Gastrocnemius medialis (tissue), 4 donors: ENCODE results near the gene SCIN. TPM values are rescaled to one million over a fixed set of nuclear protein-coding genes. Genes with fewer than 3 reads are reported as not detected.
"Not testable (repeated sequence)": the region's sequence is repeated elsewhere in the genome, so short reads cannot be mapped to it uniquely, and the experiment has no call there.

Experiments used
- ATAC-seq, 2 donors: fragments of 150-250 bp; one replicate each; pipeline ENCODE4 v1.9.1; 2016
- DNase-seq, 2 donors: peaks; one replicate each; pipeline ENCODE4 v3.0.0-alpha.2; 2019
- H3K27ac ChIP-seq, 4 donors: fragments of 200-600 bp; sonication (generic); 1 replicate in 1 of 4; 2 replicates in 3 of 4; pipeline ENCODE4 v1.5.1; 2016 to 2018; ENCODE audit warnings: mild to moderate bottlenecking in 2 of 4, moderate library complexity in 1 of 4
- H3K27me3 ChIP-seq, 3 donors: fragments of 200-600 bp; sonication (generic) in 2 of 3; 1 replicate in 1 of 3; 2 replicates in 2 of 3; pipeline versions ENCODE4 v1.5.1 to v1.6.0; 2016 to 2019; ENCODE audit warnings: mild to moderate bottlenecking in 1 of 3, moderate library complexity in 1 of 3
- H3K36me3 ChIP-seq, 2 donors: fragments of 200-600 bp; sonication (generic) in 1 of 2; one replicate each; pipeline ENCODE4 v1.5.1; 2017 to 2018
- H3K4me1 ChIP-seq, 2 donors: fragments of 200-600 bp; sonication (generic) in 1 of 2; one replicate each; pipeline ENCODE4 v1.5.1; 2016 to 2017; ENCODE audit warnings: mild to moderate bottlenecking in 2 of 2
- H3K4me3 ChIP-seq, 4 donors: fragments of 200-600 bp; sonication (generic) in 3 of 4; 1 replicate in 1 of 4; 2 replicates in 3 of 4; pipeline ENCODE4 v1.5.1; 2016 to 2019; ENCODE audit warnings: mild to moderate bottlenecking in 2 of 4
- H3K9me3 ChIP-seq, 3 donors: fragments of 200-600 bp; sonication (generic) in 2 of 3; 1 replicate in 1 of 3; 2 replicates in 2 of 3; pipeline ENCODE4 v1.5.1; 2016 to 2019
- POLR2A ChIP-seq, 2 donors: fragments of 450-650 bp; IDR thresholded peaks; one replicate each; pipeline ENCODE4 v1.6.1; 2017; ENCODE audit warnings: antibody characterized with exemption in 2 of 2, mild to moderate bottlenecking in 2 of 2, moderate library complexity in 2 of 2
- in situ Hi-C, 4 donors: fragments of 200-750 bp; cut with MboI; loops; one replicate each; pipeline versions ENCODE4 v1.15.0 to v1.8.0; 2017; ENCODE audit warnings: low sequenced_read_pairs in 4 of 4
- intact Hi-C: fragments of 100-400 bp; cut with DNase I; formaldehyde crosslinking; loops from one replicate; pipeline ENCODE4 v1.15.1; 2023; ENCODE audit warnings: low total_unique reads
- total RNA-seq, 4 donors: library from RNA; depleted of rRNA; stranded (reverse); fragments of >200 nt; gene quantifications; one replicate each; pipeline versions ENCODE4 v1.1.0 to v1.2.3, GENCODE V29; 2016
- TF ChIP-seq, protein P1 (sequence below), 5 experiments: fragments of 450-650 bp in 3 of 5; fragments of 200-600 bp in 2 of 5; sonication (generic) in 2 of 5; IDR thresholded peaks in 4 of 5; conservative IDR thresholded peaks in 1 of 5; 1 replicate in 4 of 5; 2 replicates in 1 of 5; pipeline ENCODE4 v1.5.1; 2016 to 2019; ENCODE audit warnings: antibody characterized with exemption in 5 of 5, mild to moderate bottlenecking in 3 of 5, moderate library complexity in 3 of 5

The SCIN gene
- 1 to 10 TPM in 2 of 4 donors, under 1 TPM in 1, not detected in 1; 0.09 to 2.4 (median 1.4) TPM for total RNA-seq

DNA sequence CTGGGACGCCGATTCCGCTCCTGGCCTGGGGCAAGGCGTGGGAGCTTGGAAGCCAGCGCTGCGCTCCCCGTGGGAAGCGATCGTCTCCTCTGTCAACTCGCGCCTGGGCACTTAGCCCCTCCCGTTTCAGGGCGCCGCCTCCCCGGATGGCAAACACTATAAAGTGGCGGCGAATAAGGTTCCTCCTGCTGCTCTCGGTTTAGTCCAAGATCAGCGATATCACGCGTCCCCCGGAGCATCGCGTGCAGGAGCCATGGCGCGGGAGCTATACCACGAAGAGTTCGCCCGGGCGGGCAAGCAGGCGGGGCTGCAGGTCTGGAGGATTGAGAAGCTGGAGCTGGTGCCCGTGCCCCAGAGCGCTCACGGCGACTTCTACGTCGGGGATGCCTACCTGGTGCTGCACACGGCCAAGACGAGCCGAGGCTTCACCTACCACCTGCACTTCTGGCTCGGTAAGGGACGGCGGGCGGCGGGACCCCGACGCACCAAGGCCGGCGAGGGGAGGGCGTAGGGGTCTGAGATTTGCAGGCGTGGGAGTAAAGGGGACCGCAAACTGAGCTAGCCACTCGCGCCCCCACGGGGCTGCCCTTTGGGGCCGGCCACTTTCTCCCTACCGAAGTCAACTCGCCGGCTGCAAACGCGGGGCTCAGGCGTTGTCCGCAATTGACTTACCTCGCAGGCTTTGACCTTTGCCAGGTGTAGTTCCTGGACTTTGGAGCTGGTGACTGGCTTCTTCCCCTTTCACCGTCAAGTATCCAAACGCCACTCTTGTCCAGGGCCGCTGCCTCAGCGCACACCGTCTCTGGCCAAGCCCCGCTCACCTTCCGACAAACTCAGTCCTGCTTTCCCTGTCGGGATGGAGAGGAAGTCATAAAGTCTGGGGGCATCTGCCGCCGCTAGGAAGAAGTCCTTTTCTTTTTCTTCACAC is at the start of gene SCIN:
TSS of gene SCIN (plus strand) at position 187 of the 928 bp plus-strand sequence. CDS start at position 254, 67 bp downstream.
- H3K9me3 ChIP-seq, result no peaks in the 10 kb centered on the region
- H3K27me3 ChIP-seq, result peaks cover 15 to 39% (median 34%) of the 10 kb centered on the region in 3 donors
- in situ Hi-C loops (no loop called here), intact Hi-C loops (no loop called here)
- H3K4me1 ChIP-seq, result peaks cover 0 to 7% of the 10 kb centered on the region in 2 donors
- peak within 1 kb of the TSS; percentile 24 to 40 (median 31) for H3K4me3 ChIP-seq
- ATAC-seq (peak in 1 of 2 donors; percentile 21), DNase-seq (no peak)
- no peaks in the 10 kb centered on the region for H3K36me3 ChIP-seq
- no peak within 1 kb of the TSS for H3K27ac ChIP-seq
- no peak for TF ChIP-seq POLR2A (IDR thresholded peaks at IDR 0.05)
- TF ChIP-seq, protein P1, sequence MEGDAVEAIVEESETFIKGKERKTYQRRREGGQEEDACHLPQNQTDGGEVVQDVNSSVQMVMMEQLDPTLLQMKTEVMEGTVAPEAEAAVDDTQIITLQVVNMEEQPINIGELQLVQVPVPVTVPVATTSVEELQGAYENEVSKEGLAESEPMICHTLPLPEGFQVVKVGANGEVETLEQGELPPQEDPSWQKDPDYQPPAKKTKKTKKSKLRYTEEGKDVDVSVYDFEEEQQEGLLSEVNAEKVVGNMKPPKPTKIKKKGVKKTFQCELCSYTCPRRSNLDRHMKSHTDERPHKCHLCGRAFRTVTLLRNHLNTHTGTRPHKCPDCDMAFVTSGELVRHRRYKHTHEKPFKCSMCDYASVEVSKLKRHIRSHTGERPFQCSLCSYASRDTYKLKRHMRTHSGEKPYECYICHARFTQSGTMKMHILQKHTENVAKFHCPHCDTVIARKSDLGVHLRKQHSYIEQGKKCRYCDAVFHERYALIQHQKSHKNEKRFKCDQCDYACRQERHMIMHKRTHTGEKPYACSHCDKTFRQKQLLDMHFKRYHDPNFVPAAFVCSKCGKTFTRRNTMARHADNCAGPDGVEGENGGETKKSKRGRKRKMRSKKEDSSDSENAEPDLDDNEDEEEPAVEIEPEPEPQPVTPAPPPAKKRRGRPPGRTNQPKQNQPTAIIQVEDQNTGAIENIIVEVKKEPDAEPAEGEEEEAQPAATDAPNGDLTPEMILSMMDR (IDR thresholded peaks at IDR 0.05 in 4 of 5, conservative IDR thresholded peaks at IDR 0.05 in 1 of 5), result no peak

DNA sequence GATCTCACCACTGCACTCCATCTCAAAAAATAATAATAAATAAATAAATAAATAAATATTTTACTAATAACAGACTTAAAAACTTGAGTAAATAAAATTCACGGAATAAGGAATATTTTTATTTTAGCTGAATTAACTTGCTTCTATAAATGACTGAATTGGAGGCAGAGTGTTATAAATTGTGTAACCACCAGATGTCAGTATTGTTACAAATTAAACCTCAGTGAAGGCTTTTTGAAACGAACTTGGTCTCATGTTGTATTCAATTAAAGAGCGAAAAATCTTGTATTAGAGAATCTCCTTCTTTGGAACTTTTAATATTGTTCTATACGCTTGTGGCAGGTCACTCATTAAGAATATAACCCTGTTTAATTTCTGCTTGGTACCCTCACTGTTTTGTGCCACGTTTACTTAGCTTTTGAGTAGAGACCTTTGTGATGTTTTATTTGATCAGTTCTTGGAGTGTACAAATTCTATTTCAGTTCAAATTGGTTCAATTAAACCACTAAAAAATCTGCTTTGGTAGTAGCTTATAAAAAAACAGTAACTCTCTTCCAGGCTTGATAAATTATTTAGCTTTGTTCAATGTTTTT is 45.6 kb upstream of the SCIN start:
- no peak for DNase-seq
- Histone ChIP-seq H3K4me3 (no peak overlapping the region), H3K4me1 (no peaks in the 10 kb centered on the region), H3K27ac (no peak overlapping the region), H3K36me3 (no peaks in the 10 kb centered on the region), H3K27me3 (no peaks in the 10 kb centered on the region), H3K9me3 (no peaks in the 10 kb centered on the region)
- in situ Hi-C loops (loop anchor here in 3 of 4 donors (10.0 to 25.0 kb wide), 3 partner anchors 100 to 740 kb away; no protein-coding TSS in a partner anchor), intact Hi-C loops (no loop called here)
- TF ChIP-seq, protein P1 (IDR thresholded peaks at IDR 0.05 in 4 of 5, conservative IDR thresholded peaks at IDR 0.05 in 1 of 5), result peak in 3 of 5 experiments; percentile 45 to 56 (median 52)
- no peak for TF ChIP-seq POLR2A (IDR thresholded peaks at IDR 0.05)
- no peak for ATAC-seq

DNA sequence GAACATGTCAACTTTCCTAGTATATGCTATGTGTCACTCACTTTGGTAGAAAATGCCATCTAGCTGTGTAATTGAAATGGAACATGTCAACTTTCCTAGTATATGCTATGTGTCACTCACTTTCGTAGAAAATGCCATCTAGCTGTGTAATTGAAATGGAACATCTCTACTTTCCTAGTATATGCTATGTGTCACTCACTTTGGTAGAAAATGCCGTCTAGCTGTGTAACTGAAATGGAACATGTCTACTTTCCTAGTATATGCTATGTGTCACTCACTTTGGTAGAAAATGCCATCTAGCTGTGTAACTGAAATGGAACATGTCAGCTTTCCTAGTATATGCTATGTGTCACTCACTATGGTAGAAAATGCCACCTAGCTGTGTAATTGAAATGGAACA is 43.8 kb upstream of the SCIN start:
- ATAC-seq, H3K36me3 ChIP-seq, DNase-seq, intact Hi-C loops, H3K4me3 ChIP-seq, H3K27me3 ChIP-seq, H3K4me1 ChIP-seq, H3K9me3 ChIP-seq, H3K27ac ChIP-seq: not testable (repeated sequence)
- in situ Hi-C loops, result loop anchor here in 2 of 4 donors (10.0 to 25.0 kb wide), 3 partner anchors 98 to 738 kb away; no protein-coding TSS in a partner anchor

DNA sequence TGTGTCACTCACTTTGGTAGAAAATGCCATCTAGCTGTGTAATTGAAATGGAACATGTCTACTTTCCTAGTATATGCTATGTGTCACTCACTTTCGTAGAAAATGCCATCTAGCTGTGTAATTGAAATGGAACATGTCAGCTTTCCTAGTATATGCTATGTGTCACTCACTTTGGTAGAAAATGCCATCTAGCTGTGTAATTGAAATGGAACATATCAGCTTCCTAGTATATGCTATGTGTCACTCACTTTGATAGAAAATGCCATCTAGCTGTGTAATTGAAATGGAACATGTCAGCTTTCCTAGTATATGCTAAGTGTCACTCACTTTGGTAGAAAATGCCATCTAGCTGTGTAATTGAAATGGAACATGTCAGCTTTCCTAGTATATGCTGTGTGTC is 42.9 kb upstream of the SCIN start:
- ATAC-seq, H3K27me3 ChIP-seq, H3K27ac ChIP-seq, H3K4me3 ChIP-seq, DNase-seq, H3K36me3 ChIP-seq, intact Hi-C loops, H3K4me1 ChIP-seq, H3K9me3 ChIP-seq: not testable (repeated sequence)
- in situ Hi-C loops, result loop anchor here in 2 of 4 donors (10.0 to 25.0 kb wide), 3 partner anchors 97 to 737 kb away; no protein-coding TSS in a partner anchor

DNA sequence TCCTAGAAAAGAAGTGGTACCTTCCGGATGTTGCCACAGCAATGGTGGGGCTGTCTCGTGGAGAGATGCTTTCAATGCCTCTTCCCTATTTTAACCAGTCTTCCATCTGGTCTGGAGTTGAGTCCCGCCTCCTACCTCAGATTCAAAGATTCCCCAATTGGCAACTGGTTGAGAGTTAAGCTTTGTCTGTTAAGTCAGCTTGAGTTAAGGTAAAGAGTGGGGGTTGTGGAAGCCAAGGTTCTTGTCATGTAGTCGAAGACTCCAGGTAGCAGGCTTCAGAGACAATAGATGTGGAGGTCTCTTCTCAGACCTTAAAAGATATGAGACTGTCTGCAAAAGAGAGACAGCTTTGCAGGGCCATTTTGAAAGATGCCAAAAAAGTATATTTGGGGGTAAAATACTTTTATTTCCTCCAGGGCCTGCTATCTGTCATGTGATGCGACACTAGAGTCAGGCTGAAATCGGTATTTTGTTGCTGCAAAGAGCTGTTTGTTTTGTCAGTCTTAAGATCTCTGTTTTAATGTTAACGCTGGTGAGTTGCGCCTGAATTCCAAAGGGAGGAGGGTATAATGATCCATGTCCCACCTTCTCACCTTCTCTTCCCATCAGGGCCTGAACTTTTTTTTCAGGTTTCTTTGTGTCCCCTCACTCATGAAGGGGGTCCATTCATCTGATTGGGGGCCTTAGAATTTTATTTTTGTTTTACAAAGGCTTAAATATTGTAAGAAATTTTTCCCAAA is 40.4 kb upstream of the SCIN start:
- DNase-seq (no peak), ATAC-seq (no peak)
- intact Hi-C loops, result no loop called here
- H3K9me3 ChIP-seq, result no peaks in the 10 kb centered on the region
- no peaks in the 10 kb centered on the region for H3K4me1 ChIP-seq
- TF ChIP-seq, protein P1 (IDR thresholded peaks at IDR 0.05 in 4 of 5, conservative IDR thresholded peaks at IDR 0.05 in 1 of 5), result no peak
- no peak for TF ChIP-seq POLR2A (IDR thresholded peaks at IDR 0.05)
- no peaks in the 10 kb centered on the region for H3K27me3 ChIP-seq
- in situ Hi-C loops, result loop anchor here in 2 of 4 donors (10.0 to 25.0 kb wide), 3 partner anchors 95 to 735 kb away; no protein-coding TSS in a partner anchor
- H3K4me3 ChIP-seq, result no peak overlapping the region
- H3K27ac ChIP-seq, result no peak overlapping the region
- no peaks in the 10 kb centered on the region for H3K36me3 ChIP-seq
